H9 (cell line): ENCODE measurements around the gene SLC13A4. TPM values are rescaled to one million over a fixed set of nuclear protein-coding genes. Genes with fewer than 3 reads are reported as not detected.

Experiments
- DNase-seq: peaks from one replicate; pipeline ENCODE4 v3.0.0-alpha.2; 2017
- H2AFZ ChIP-seq: one replicate; pipeline ENCODE4 v1.6.1; 2013; ENCODE audit warnings: mild to moderate bottlenecking, low read length, control low read depth, moderate library complexity
- H2AK5ac ChIP-seq: 2 replicates; pipeline ENCODE4 v1.6.1; 2013; ENCODE audit warnings: low read length, control low read depth, mixed read lengths; ENCODE audit not compliant: insufficient read length
- H2BK120ac ChIP-seq: one replicate; pipeline ENCODE4 v1.6.1; 2013; ENCODE audit warnings: low read depth, mild to moderate bottlenecking, low read length, control low read depth, inconsistent platforms; ENCODE audit not compliant: poor library complexity, severe bottlenecking
- H2BK12ac ChIP-seq: 2 replicates; pipeline ENCODE4 v1.6.1; 2013; ENCODE audit warnings: low read length, control low read depth, mixed read lengths, low read depth; ENCODE audit not compliant: insufficient read length
- H2BK15ac ChIP-seq: 2 replicates; pipeline ENCODE4 v1.6.1; 2013; ENCODE audit warnings: low read depth, low read length, control low read depth
- H2BK20ac ChIP-seq: one replicate; pipeline ENCODE4 v1.6.1; 2013; ENCODE audit warnings: low read depth, mild to moderate bottlenecking, low read length, control low read depth, inconsistent platforms; ENCODE audit not compliant: poor library complexity, severe bottlenecking
- H2BK5ac ChIP-seq: 2 replicates; pipeline ENCODE4 v1.6.1; 2013; ENCODE audit warnings: low read length, control low read depth, mixed read lengths; ENCODE audit not compliant: insufficient read length
- H3K14ac ChIP-seq: 2 replicates; pipeline ENCODE4 v1.6.1; 2013; ENCODE audit warnings: low read length, control low read depth; ENCODE audit not compliant: insufficient read depth
- H3K18ac ChIP-seq: 2 replicates; pipeline ENCODE4 v1.6.1; 2013; ENCODE audit warnings: low read depth, mild to moderate bottlenecking, mixed read lengths, low read length, control low read depth; ENCODE audit not compliant: insufficient read length
- H3K23ac ChIP-seq: 2 replicates; pipeline ENCODE4 v1.6.1; 2013; ENCODE audit warnings: low read length, control low read depth, mixed read lengths, low read depth; ENCODE audit not compliant: insufficient read length
- H3K23me2 ChIP-seq: 2 replicates; pipeline ENCODE4 v1.6.1; 2013; ENCODE audit warnings: low read depth, mild to moderate bottlenecking, mixed read lengths, low read length, control low read depth; ENCODE audit not compliant: insufficient read length, poor library complexity, severe bottlenecking
- H3K27ac ChIP-seq: 2 replicates; pipeline ENCODE4 v1.5.1; 2013; ENCODE audit warnings: low read length, control low read depth, mixed read lengths, low read depth; ENCODE audit not compliant: insufficient read length
- H3K27me3 ChIP-seq: 2 replicates; pipeline ENCODE4 v1.6.1; 2013; ENCODE audit warnings: low read length, control low read depth, inconsistent platforms; ENCODE audit not compliant: insufficient read depth
- H3K4ac ChIP-seq: 2 replicates; pipeline ENCODE4 v1.6.1; 2013; ENCODE audit warnings: low read depth, mild to moderate bottlenecking, control low read depth, inconsistent platforms, low read length, moderate library complexity
- H3K4me1 ChIP-seq: 2 replicates; pipeline ENCODE4 v1.6.1; 2013; ENCODE audit warnings: low read length, control low read depth, inconsistent platforms; ENCODE audit not compliant: insufficient read depth
- H3K4me2 ChIP-seq: 2 replicates; pipeline ENCODE4 v1.6.1; 2013; ENCODE audit warnings: low read length, control low read depth, mixed read lengths; ENCODE audit not compliant: insufficient read length, insufficient read depth
- H3K56ac ChIP-seq: 2 replicates; pipeline ENCODE4 v1.6.1; 2013; ENCODE audit warnings: low read depth, mild to moderate bottlenecking, mixed read lengths, low read length, control low read depth; ENCODE audit not compliant: insufficient read length
- H3K79me1 ChIP-seq: 2 replicates; pipeline ENCODE4 v1.6.1; 2013; ENCODE audit warnings: low read depth, mild to moderate bottlenecking, moderate library complexity, low read length, control low read depth, inconsistent platforms; ENCODE audit not compliant: insufficient read depth, poor library complexity, severe bottlenecking
- H3K79me2 ChIP-seq: 2 replicates; pipeline ENCODE4 v1.6.1; 2013; ENCODE audit warnings: low read length, control low read depth, inconsistent platforms; ENCODE audit not compliant: insufficient read depth
- H3K9ac ChIP-seq: 2 replicates; pipeline ENCODE4 v1.6.1; 2013; ENCODE audit warnings: low read length, control low read depth, mixed read lengths; ENCODE audit not compliant: insufficient read length; ENCODE audit errors: extremely low read depth
- H3K9me3 ChIP-seq: one replicate; pipeline ENCODE4 v1.6.1; 2013; ENCODE audit warnings: low read depth, low read length, inconsistent platforms; ENCODE audit not compliant: control insufficient read depth
- H3T11ph ChIP-seq: one replicate; pipeline ENCODE4 v1.6.1; 2013; ENCODE audit warnings: mild to moderate bottlenecking, low read length, control low read depth, inconsistent platforms
- H4K20me1 ChIP-seq: one replicate; pipeline ENCODE4 v1.6.1; 2013; ENCODE audit not compliant: control insufficient read depth, insufficient read length, insufficient read depth
- H4K5ac ChIP-seq: 2 replicates; pipeline ENCODE4 v1.6.1; 2013; ENCODE audit warnings: low read depth, mild to moderate bottlenecking, mixed read lengths, low read length, control low read depth; ENCODE audit not compliant: insufficient read length
- H4K8ac ChIP-seq: replicated peaks from 2 replicates; pipeline ENCODE4 v1.6.1; 2013; ENCODE audit warnings: low read length, control low read depth, mixed read lengths, low read depth; ENCODE audit not compliant: insufficient read length
- H4K91ac ChIP-seq: 2 replicates; pipeline ENCODE4 v1.6.1; 2013; ENCODE audit warnings: low read depth, mild to moderate bottlenecking, moderate library complexity, mixed read lengths, low read length, control low read depth; ENCODE audit not compliant: insufficient read length
- H3K27ac Mint-ChIP-seq, 3 experiments: 2 replicates in 2 of 3; 3 replicates in 1 of 3; pipeline ENCODE4 v1.8.0; 2020 to 2021; ENCODE audit warnings: mixed read lengths in 3 of 3, mild to moderate bottlenecking in 1 of 3, moderate library complexity in 1 of 3
- H3K27me3 Mint-ChIP-seq: 2 replicates; pipeline ENCODE4 v1.8.0; 2021; ENCODE audit warnings: low read depth, mild to moderate bottlenecking, moderate library complexity, mixed read lengths
- H3K36me3 Mint-ChIP-seq, 3 experiments: 2 replicates in 2 of 3; 3 replicates in 1 of 3; pipeline ENCODE4 v1.8.0; 2020 to 2021; ENCODE audit warnings: low read depth in 3 of 3, mixed read lengths in 3 of 3; ENCODE audit not compliant: insufficient read depth in 1 of 3
- H3K4me1 Mint-ChIP-seq, 2 experiments: 2 replicates each; pipeline ENCODE4 v1.8.0; 2020; ENCODE audit warnings: mixed read lengths in 2 of 2
- H3K4me3 Mint-ChIP-seq, 2 experiments: 2 replicates in 1 of 2; 3 replicates in 1 of 2; pipeline ENCODE4 v1.8.0; 2020 to 2021; ENCODE audit warnings: mild to moderate bottlenecking in 2 of 2, mixed read lengths in 2 of 2, moderate library complexity in 1 of 2
- H3K9me3 Mint-ChIP-seq, 2 experiments: 2 replicates in 1 of 2; 3 replicates in 1 of 2; pipeline ENCODE4 v1.8.0; 2020; ENCODE audit warnings: mild to moderate bottlenecking in 2 of 2, mixed read lengths in 2 of 2, moderate library complexity in 1 of 2
- WGBS: extraction: QIAGEN DNeasy Blood & Tissue Kit; methylation state at CpG from one replicate; pipeline ENCODE4 v1.1.7; 2013; ENCODE audit warnings: missing lambda C conversion rate, low lambda C conversion rate, mixed read lengths; ENCODE audit not compliant: insufficient read length; ENCODE audit errors: extremely low coverage; 5-methylcytosine and 5-hydroxymethylcytosine counted together
- total RNA-seq: library from RNA; stranded (reverse); gene quantifications from 2 replicates; pipeline ENCODE4 v1.2.1, GENCODE V29; 2021
- TF ChIP-seq, protein P1 (sequence below): fragments of 200-600 bp; sonication (generic); conservative IDR thresholded peaks from 3 replicates; pipeline ENCODE4 v1.8.0; 2021; ENCODE audit warnings: antibody characterized with exemption, mild to moderate bottlenecking

Gene SLC13A4
- total RNA-seq, 1 experiment from 2014 or later, result 3.5 TPM

- no peak overlapping the region for H3K4me3 Mint-ChIP-seq
- Histone ChIP-seq H3K14ac (no peak overlapping the region), H3K79me1 (no peaks in the 10 kb centered on the region), H3K79me2 (no peaks in the 10 kb centered on the region), H3T11ph (no peak overlapping the region), H2BK20ac (no peak overlapping the region), H3K18ac (no peak overlapping the region), H3K27ac (no peak overlapping the region), H3K4ac (no peak overlapping the region), H3K56ac (no peak overlapping the region), H3K23ac (no peak overlapping the region), H3K9me3 (no peaks in the 10 kb centered on the region), H3K9ac (no peak overlapping the region), H2BK120ac (no peak overlapping the region), H2AFZ (no peak overlapping the region), H2BK15ac (no peak overlapping the region), H3K4me1 (peaks cover 5% of the 10 kb centered on the region; the same call in 1 of the 2 replicates), H4K5ac (no peak overlapping the region), H4K20me1 (no peaks in the 10 kb centered on the region), H4K91ac (no peak overlapping the region), H4K8ac (no peak overlapping the region), H3K27me3 (no peaks in the 10 kb centered on the region), H2AK5ac (no peak overlapping the region), H3K4me2 (no peak overlapping the region), H2BK5ac (no peak overlapping the region), H2BK12ac (no peak overlapping the region), H3K23me2 (no peaks in the 10 kb centered on the region)
- TF ChIP-seq, protein P1, sequence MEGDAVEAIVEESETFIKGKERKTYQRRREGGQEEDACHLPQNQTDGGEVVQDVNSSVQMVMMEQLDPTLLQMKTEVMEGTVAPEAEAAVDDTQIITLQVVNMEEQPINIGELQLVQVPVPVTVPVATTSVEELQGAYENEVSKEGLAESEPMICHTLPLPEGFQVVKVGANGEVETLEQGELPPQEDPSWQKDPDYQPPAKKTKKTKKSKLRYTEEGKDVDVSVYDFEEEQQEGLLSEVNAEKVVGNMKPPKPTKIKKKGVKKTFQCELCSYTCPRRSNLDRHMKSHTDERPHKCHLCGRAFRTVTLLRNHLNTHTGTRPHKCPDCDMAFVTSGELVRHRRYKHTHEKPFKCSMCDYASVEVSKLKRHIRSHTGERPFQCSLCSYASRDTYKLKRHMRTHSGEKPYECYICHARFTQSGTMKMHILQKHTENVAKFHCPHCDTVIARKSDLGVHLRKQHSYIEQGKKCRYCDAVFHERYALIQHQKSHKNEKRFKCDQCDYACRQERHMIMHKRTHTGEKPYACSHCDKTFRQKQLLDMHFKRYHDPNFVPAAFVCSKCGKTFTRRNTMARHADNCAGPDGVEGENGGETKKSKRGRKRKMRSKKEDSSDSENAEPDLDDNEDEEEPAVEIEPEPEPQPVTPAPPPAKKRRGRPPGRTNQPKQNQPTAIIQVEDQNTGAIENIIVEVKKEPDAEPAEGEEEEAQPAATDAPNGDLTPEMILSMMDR, result no peak
- no peak overlapping the region for H3K27ac Mint-ChIP-seq
- DNase-seq, result no peak
- WGBS, result no CpG with 5 or more reads among the region's 4 CpGs
- no peaks in the 10 kb centered on the region for H3K36me3 Mint-ChIP-seq
- no peaks in the 10 kb centered on the region for H3K9me3 Mint-ChIP-seq
- peaks cover 17 to 24% of the 10 kb centered on the region in 2 experiments for H3K4me1 Mint-ChIP-seq
- peaks cover 6% of the 10 kb centered on the region; the same call in 1 of the 2 replicates for H3K27me3 Mint-ChIP-seq
Measured at GRCh38 chr7:135731131-135731530, 3.1 kb upstream of the SLC13A4 start.
